A673 (cell line): Measurements from ENCODE around the gene TUBA4A.

Source experiments
- EZH2 ChIP-seq: fragments of 200-600 bp; sonication (generic); IDR thresholded peaks from 2 replicates; pipeline ENCODE4 v1.6.1; 2017; ENCODE audit warnings: borderline replicate concordance, low read depth, mild to moderate bottlenecking, mixed read lengths, antibody characterized with exemption, low read length; ENCODE audit not compliant: poor library complexity, severe bottlenecking
- TF ChIP-seq, protein P1 (sequence below): fragments of 300-800, 200-600 bp; sonication (generic); conservative IDR thresholded peaks from 2 replicates; pipeline ENCODE4 v1.5.1; 2017; ENCODE audit warnings: low read depth, mild to moderate bottlenecking, antibody characterized with exemption, low read length, moderate library complexity, mixed read lengths

GRCh38 chr2:219210196-219210885 is 43.4 kb downstream of the TUBA4A start:
- TF ChIP-seq, protein P1, sequence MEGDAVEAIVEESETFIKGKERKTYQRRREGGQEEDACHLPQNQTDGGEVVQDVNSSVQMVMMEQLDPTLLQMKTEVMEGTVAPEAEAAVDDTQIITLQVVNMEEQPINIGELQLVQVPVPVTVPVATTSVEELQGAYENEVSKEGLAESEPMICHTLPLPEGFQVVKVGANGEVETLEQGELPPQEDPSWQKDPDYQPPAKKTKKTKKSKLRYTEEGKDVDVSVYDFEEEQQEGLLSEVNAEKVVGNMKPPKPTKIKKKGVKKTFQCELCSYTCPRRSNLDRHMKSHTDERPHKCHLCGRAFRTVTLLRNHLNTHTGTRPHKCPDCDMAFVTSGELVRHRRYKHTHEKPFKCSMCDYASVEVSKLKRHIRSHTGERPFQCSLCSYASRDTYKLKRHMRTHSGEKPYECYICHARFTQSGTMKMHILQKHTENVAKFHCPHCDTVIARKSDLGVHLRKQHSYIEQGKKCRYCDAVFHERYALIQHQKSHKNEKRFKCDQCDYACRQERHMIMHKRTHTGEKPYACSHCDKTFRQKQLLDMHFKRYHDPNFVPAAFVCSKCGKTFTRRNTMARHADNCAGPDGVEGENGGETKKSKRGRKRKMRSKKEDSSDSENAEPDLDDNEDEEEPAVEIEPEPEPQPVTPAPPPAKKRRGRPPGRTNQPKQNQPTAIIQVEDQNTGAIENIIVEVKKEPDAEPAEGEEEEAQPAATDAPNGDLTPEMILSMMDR = no peak
- TF ChIP-seq EZH2 = no peak
